SIG-M5 (cell line): ENCODE data around the gene KCNQ1.

Source experiments
- DNase-seq: peaks from one replicate; lab custom pipeline; 2025; lab: John Stamatoyannopoulos, UW

Gene KCNQ1

GRCh38 chr11:2868506-2869133 is 423.8 kb downstream of the KCNQ1 start:
- no peak for DNase-seq

GRCh38 chr11:2869134-2869526 is 424.3 kb downstream of the KCNQ1 start:
- no peak for DNase-seq

- no peak for DNase-seq
Observed at GRCh38 chr11:2869561-2870427, 425.0 kb downstream of the KCNQ1 start.

- DNase-seq, result no peak
Observed at GRCh38 chr11:2870460-2870859, 425.7 kb downstream of the KCNQ1 start.

- no peak for DNase-seq
Observed at GRCh38 chr11:2870969-2871680, 426.3 kb downstream of the KCNQ1 start.

GRCh38 chr11:2874963-2875362 is 430.2 kb downstream of the KCNQ1 start:
- DNase-seq, result no peak

GRCh38 chr11:2877474-2877873 is 432.7 kb downstream of the KCNQ1 start:
- no peak for DNase-seq

- DNase-seq, result no peak
Observed at GRCh38 chr11:2878782-2879181, 434.0 kb downstream of the KCNQ1 start.

- no peak for DNase-seq
Observed at GRCh38 chr11:2880646-2881045, 435.8 kb downstream of the KCNQ1 start.

GRCh38 chr11:2881076-2881980 is 436.5 kb downstream of the KCNQ1 start:
- no peak for DNase-seq

- no peak for DNase-seq
Observed at GRCh38 chr11:2881981-2882375, 437.2 kb downstream of the KCNQ1 start.

GRCh38 chr11:2882396-2883110 is 437.7 kb downstream of the KCNQ1 start:
- no peak for DNase-seq

GRCh38 chr11:2883640-2883978 is 438.8 kb downstream of the KCNQ1 start:
- no peak for DNase-seq

- no peak for DNase-seq
Observed at GRCh38 chr11:2883979-2884815, 439.4 kb downstream of the KCNQ1 start.

GRCh38 chr11:2885017-2885677 is 440.3 kb downstream of the KCNQ1 start:
- DNase-seq, result no peak

- no peak for DNase-seq
Observed at GRCh38 chr11:2885678-2886081, 440.9 kb downstream of the KCNQ1 start, which contains the start of gene CDKN1C. CDKN1C (minus strand) TSS chr11:2885775; CDS start chr11:2885456, 319 bp downstream.

- no peak for DNase-seq
Observed at GRCh38 chr11:2886191-2886894, 441.5 kb downstream of the KCNQ1 start.

GRCh38 chr11:2886936-2887335 is 442.1 kb downstream of the KCNQ1 start:
- DNase-seq, result no peak
